Measurements from ENCODE around the gene HEG1.
"Not testable (repeated sequence)": the region's sequence is repeated elsewhere in the genome, so short reads cannot be mapped to it uniquely, and the experiment has no call there.

Gene HEG1

GRCh38 chr3:124963755-124964154 lies 92.0 kb downstream of the HEG1 start:
- no peak for TF ChIP-seq CTCF (IDR thresholded peaks at IDR 0.05; ENCODE audit: low read depth, low read length)
- no peak for DNase-seq (ENCODE audit: extremely low read depth, low read depth)

- no peak for DNase-seq (ENCODE audit: extremely low read depth, low read depth)
- TF ChIP-seq CTCF (IDR thresholded peaks at IDR 0.05; ENCODE audit: low read depth, low read length): no peak
Measured at GRCh38 chr3:124962403-124962940, 93.3 kb downstream of the HEG1 start.

- TF ChIP-seq CTCF (IDR thresholded peaks at IDR 0.05; ENCODE audit: low read depth, low read length): no peak
- DNase-seq (ENCODE audit: extremely low read depth, low read depth): no peak
Measured at GRCh38 chr3:124960698-124961097, 95.1 kb downstream of the HEG1 start.

- no peak for TF ChIP-seq CTCF (IDR thresholded peaks at IDR 0.05; ENCODE audit: low read depth, low read length)
- no peak for DNase-seq (ENCODE audit: extremely low read depth, low read depth)
Measured at GRCh38 chr3:124960105-124960504, 95.7 kb downstream of the HEG1 start.

- DNase-seq (ENCODE audit: extremely low read depth, low read depth): not testable (repeated sequence)
Measured at GRCh38 chr3:124957951-124958350, 97.8 kb downstream of the HEG1 start.

- TF ChIP-seq CTCF (IDR thresholded peaks at IDR 0.05; ENCODE audit: low read depth, low read length): no peak
- no peak for DNase-seq (ENCODE audit: extremely low read depth, low read depth)
Measured at GRCh38 chr3:124952282-124952855, 103.4 kb downstream of the HEG1 start.

- no peak for DNase-seq (ENCODE audit: extremely low read depth, low read depth)
- TF ChIP-seq CTCF (IDR thresholded peaks at IDR 0.05; ENCODE audit: low read depth, low read length): no peak
Measured at GRCh38 chr3:124951511-124952281, 104.1 kb downstream of the HEG1 start.
